GM18526 (cell line): ENCODE data around the gene MYADML2.

Experiments used
- POLR2A ChIP-seq: IDR thresholded peaks from 3 replicates; pipeline ENCODE4 v1.6.1; 2011; ENCODE audit not compliant: insufficient read length; ENCODE audit errors: extremely low read depth

The MYADML2 gene

DNA sequence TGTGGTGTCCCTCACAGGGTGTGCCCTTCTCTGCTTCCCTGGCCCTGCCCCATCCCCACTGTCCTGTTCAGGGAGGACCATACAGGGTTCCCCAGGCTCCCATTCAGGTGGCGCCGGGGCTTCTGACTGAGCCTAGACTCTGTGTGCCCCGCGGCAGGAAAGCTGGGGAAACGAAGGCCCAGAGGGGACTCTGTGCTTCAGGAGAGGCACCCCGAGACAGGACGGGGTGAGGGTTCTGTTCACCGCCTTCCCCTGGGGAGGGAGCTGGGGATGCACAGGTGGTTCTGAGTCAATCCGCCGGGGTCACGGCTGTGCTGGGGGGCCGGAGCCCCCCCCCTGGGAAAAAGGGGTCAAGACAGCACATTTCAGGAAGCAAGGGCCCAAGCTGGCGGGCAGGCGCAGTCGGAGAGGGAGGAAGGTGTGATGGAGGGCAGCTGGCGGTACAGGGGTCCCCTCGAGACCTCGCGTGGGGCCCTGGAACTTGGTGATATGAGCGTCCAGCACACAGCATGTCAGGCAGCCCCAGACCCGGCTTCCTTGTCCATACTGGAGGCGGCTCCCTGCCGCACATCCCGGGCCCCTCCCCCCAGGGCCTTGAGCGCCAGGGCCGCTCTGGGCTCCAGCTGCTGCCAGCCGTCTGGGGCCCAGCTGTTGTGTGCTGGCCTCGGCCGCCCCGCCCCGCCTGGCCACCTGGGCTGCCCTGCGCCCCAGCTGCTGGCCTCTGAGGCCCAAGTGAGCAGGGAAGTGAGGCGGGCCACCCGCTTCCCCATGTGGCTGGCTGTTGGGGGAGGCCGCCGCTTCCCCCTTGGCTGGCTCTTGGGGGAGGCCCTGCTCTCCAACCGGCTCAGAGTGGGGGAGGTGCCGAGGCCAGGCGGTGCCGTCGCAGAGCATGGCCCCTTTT is 19.6 kb upstream of the MYADML2 start:
- TF ChIP-seq POLR2A: no peak

GRCh38 chr17:81964081-81964849 is 17.2 kb upstream of the MYADML2 start:
- TF ChIP-seq POLR2A: no peak

DNA sequence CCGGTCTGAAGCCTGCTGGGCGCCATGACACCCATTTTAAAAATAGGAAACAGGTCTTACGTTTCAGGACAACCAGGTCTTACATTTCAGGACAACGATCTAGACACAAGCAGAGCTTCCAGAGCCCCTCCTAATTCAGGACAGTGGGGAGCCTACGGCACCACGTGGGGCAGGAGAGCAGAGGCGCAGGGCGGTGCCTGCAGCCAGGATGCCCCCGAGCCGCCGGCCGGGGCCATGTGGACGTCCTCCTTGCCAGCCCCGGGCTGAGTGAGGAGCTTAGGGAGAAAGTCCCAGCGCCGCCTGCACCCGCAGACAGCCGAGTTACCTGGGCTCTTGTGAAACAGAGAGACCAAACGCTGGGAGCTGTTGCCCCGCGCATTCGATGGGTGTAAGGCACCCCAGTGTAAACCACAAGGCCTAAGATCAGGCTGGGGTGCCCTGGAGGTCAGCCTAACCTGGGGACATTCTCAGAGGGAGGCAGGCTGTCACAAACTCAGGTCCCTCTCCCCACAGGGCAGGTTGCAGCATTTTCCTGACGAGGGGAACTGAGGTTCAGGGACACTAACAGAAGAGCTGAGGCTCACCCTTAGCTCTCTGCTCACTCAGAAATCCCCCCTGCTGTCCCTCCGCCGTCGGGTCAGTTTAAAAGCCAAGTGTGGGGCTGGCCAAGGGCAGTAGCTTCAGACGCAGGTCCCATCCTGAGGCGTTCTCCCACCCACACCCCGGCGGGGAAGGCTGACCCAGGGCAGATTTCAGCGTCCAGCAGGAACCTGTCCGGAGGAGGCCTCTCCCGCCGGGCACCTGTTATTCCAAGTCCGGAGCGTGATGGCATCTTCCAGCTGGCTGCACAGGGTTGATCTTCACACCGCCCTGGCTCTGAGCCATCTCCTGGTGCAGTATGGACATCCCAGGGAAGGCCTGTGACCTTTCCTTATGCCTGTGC is 15.7 kb upstream of the MYADML2 start:
- TF ChIP-seq POLR2A: no peak

DNA sequence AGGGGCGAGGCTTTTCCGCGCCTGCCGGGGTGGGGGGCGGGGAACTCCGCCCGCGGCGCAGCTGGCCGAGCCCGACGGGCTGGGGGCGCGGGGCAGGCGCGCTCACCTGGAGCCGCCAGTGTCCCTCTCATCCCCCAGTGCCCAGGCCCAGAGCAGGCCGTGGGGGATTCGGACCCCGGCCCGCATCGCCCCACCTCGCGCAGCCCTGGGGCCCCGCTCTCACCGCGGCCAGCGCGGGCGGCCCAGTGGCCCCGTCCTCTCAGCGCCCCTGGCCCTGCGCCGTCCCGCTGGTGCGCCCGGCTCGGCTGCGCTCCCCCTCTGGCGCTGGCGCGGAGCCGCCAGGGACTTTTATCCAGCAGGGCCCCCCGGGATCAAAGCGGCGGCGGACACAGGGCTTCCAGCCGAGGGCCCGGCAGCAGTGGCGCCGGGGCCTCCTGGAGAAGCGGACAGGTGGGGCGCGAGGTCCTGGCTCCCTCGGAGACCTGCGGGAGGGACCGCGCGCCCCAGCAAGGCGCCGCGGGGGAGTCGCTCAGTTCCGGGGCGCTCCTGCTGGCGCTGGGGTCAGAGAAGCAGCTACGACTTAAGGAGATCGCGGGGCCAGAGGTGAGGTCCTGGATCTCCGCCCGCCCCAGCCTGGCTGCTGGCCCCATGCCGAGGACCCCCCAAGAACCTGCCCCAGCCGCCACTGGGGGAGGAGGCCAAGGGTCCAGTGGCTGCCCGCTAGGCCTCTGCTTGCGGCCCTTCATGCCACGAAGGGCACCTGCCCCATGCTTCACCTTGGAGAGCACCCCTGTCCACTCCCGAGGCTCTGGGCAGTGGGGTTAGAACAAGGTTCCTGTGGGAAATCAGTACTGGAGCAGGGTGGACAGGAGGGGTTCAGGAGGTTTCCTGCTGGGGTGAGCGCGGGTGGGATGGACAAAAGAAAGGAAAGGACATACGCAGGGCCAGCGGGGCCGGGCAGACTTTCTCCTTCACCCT is 14.8 kb upstream of the MYADML2 start:
- TF ChIP-seq POLR2A: no peak

- no peak for TF ChIP-seq POLR2A
These were observed 14.1 kb upstream of the MYADML2 start, which contains the start of gene NOTUM for GRCh38 chr17:81961087-81961511. Gene NOTUM, minus strand, starts transcription at chr17:81961187. Its CDS starts 278 bp downstream, at chr17:81960909.

DNA sequence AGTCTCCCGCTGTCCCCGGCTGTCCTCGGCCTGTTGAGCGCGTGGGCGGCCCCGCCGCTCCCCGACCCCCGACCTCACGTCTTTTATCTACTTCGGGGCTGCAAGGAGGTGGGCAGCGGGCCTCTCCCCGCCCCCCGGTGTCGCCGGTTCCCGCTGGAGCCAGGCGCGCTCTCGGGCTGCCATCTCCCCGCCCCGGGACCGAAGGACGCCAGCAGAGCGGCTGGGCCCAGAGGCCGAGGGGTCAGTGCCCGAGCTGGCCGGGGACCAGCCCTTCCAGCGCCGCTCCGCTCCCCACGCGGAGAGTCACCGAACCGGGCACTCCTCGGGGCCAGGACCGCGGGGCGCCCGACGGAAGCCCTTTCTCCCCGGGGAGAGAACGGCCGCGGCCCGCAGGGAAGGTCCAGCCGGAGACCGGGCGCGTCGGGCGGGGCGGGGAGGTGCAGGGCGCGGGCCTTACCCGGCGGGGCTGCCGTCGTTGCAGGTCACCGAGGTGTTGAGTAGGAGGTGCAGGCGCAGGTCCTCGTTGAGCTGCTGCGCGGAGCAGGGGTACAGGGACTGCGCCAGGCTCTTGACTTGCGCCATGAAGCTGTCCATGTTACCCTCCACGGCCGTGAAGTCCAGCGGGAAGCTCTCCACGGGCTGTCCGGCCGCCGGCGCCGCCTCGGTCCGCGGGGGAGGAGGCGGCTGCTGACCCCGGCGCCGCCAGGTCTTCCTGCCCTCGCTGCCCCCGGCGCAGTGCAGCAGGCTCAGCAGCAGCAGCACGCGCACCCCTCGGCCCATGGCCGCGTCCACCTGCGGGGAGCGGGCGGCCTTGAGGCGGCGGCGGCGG is 13.3 kb upstream of the MYADML2 start:
- no peak for TF ChIP-seq POLR2A

DNA sequence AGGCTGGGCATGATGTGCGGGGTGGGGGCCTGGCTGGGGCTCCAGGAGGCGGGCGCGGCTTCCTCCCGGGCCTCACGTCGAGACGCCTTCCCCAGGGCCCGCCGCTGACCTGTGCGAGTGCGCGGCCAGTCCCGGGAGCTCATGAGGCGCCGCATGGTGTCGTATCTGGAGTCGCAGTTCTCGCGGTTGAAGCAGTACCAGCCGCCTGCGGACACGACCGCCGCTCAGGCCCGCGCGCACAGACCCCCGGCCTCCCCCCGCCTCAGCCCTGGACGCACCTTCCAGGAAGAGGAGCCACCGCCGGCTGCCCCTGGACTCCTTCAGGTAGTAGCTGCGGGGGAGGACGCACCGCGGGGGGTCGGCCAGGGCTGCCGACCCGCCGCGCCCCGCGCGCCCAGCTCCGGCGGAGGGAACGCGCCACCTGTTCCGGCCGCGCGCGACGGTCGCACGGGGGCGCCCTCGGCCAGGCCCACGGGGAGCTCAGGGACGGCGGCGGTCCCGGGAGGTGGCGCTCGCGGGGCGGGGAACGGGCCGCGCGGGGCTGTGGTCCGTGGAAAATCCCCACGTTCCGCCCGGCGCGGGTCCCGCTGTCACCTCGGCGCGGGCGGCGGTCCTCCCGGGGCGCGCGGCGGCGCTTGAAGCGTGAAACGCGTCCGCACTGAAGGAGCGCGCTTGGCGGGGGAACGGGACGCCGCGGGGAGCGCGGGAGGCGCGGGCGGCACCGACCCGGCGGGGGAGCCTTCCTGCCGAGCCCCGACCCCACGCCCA is 12.5 kb upstream of the MYADML2 start:
- no peak for TF ChIP-seq POLR2A

- no peak for TF ChIP-seq POLR2A
These were observed 11.8 kb upstream of the MYADML2 start for GRCh38 chr17:81958633-81959342.

GRCh38 chr17:81957691-81958432 is 10.8 kb upstream of the MYADML2 start:
- TF ChIP-seq POLR2A: no peak

- TF ChIP-seq POLR2A: no peak
These were observed 9.9 kb upstream of the MYADML2 start for GRCh38 chr17:81956607-81957589.
